OCI-LY3 (cell line): ENCODE data around the gene CAPN7.

Source experiments
- EZH2phosphoT487 ChIP-seq: fragments of 200-600 bp; shearing (Covaris generic); IDR thresholded peaks from 2 replicates; pipeline ENCODE4 v1.6.1; 2018; ENCODE audit warnings: antibody characterized with exemption, mixed run types, low read depth
- TF ChIP-seq, protein P1 (sequence below): fragments of 200-600, 300-600 bp; sonication (generic); IDR thresholded peaks from 2 replicates; pipeline ENCODE4 v1.5.1; 2014; ENCODE audit warnings: antibody characterized with exemption, low read length, low read depth

DNA sequence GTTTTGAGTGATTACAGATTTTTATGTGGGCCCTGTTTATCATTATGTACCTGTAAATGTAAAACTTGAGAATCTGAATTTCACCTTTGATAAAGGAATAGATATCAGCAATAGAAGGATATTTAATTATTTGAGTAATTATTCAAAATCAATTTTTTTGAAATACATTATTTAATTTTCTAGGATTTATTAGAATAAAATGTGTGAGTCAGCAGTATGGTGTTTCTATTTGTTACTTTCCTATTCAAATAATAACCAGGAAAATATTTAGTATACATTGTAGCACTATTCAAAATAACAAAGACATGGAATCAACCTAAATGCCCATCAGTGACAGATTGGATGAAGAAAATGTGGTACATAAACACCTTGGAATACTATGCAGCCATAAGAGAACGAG, 22.1 kb downstream of the CAPN7 start:
- TF ChIP-seq, protein P1, sequence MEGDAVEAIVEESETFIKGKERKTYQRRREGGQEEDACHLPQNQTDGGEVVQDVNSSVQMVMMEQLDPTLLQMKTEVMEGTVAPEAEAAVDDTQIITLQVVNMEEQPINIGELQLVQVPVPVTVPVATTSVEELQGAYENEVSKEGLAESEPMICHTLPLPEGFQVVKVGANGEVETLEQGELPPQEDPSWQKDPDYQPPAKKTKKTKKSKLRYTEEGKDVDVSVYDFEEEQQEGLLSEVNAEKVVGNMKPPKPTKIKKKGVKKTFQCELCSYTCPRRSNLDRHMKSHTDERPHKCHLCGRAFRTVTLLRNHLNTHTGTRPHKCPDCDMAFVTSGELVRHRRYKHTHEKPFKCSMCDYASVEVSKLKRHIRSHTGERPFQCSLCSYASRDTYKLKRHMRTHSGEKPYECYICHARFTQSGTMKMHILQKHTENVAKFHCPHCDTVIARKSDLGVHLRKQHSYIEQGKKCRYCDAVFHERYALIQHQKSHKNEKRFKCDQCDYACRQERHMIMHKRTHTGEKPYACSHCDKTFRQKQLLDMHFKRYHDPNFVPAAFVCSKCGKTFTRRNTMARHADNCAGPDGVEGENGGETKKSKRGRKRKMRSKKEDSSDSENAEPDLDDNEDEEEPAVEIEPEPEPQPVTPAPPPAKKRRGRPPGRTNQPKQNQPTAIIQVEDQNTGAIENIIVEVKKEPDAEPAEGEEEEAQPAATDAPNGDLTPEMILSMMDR = no peak
- TF ChIP-seq EZH2phosphoT487 = no peak
